Measurements from ENCODE around the gene HNRNPL.
"Not testable (repeated sequence)": the region's sequence is repeated elsewhere in the genome, so short reads cannot be mapped to it uniquely, and the experiment has no call there.

The HNRNPL gene

DNA sequence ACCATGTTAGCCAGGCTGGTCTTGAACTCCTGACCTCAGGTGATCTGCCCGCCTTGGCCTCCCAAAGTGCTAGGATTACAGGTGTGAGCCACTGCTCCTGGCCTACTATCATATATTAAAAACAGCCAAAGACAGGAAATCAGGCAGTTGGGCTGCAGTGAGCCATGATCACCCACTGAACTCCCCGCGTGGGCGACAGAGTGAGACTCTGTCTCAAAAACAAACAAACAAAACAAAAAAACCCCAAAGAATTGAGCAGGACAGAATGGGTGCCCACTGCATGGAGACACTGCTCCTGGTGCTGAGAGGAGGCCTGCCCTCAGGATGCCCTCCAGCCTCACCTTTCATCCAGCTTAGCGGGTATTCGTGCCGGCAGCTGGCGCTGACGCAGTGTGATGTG is 33.5 kb upstream of the HNRNPL start:
- Histone ChIP-seq H3K27me3 (ENCODE audit: control insufficient read depth, insufficient read depth, low read length, poor library complexity, severe bottlenecking) (no peaks in the 10 kb centered on the region), H3K27ac (ENCODE audit: insufficient read depth, low read depth, low read length, poor library complexity, severe bottlenecking) (no peak overlapping the region), H3K9me3 (ENCODE audit: control insufficient read depth, low read length) (no peaks in the 10 kb centered on the region), H3K36me3 (ENCODE audit: control insufficient read depth, insufficient read depth, low read length) (no peaks in the 10 kb centered on the region), H3K4me3 (ENCODE audit: insufficient read depth, low read depth, low read length) (no peak overlapping the region), H3K4me1 (ENCODE audit: control insufficient read depth, insufficient read depth, low read length) (peaks cover 5% of the 10 kb centered on the region)
- 93% methylated on average over 9 of the region's 9 CpGs for WGBS, 2 experiments

DNA sequence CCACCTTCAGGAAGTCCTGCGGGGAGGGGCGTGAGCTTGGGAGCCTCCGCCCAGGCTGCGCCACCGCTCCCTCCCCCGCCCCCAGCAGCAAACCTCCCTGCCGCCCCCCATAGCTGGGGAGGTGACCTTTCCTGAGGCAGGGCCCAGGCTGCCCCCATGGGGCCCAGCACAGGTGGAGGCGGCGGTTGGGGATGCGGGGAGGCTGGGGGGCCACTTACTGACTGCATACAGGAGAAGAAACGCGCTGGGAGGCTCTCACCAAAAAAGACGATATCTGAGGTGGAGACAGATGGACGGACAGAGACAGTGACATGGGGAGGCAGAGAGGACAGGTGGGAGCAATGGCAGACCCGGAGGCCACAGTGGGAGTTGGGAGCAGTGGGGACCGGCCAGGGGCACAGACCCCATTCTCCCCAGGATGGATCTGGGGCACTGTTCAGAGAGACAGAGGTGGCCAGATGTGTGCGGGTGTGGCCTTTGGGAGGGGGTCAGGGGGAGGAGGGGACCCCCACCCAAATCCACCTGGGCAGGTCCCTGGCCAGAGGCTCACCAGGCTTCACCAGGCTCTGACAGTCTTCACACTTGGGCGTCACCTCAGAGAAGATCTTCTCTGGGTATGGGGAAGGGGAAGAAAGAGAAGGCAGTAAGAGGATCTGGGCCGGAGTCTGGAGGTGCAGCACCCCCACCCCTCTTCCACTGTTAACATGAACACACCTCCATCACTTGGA is 31.3 kb upstream of the HNRNPL start:
- no peaks in the 10 kb centered on the region for H3K9me3 ChIP-seq (ENCODE audit: control insufficient read depth, low read length)
- 88 to 90% methylated on average over 17 to 19 of the region's 19 CpGs for WGBS, 2 experiments
- no peaks in the 10 kb centered on the region for H3K27me3 ChIP-seq (ENCODE audit: control insufficient read depth, insufficient read depth, low read length, poor library complexity, severe bottlenecking)
- H3K27ac ChIP-seq (ENCODE audit: insufficient read depth, low read depth, low read length, poor library complexity, severe bottlenecking): no peak overlapping the region
- H3K4me1 ChIP-seq (ENCODE audit: control insufficient read depth, insufficient read depth, low read length): peaks cover 9% of the 10 kb centered on the region
- H3K36me3 ChIP-seq (ENCODE audit: control insufficient read depth, insufficient read depth, low read length): no peaks in the 10 kb centered on the region
- H3K4me3 ChIP-seq (ENCODE audit: insufficient read depth, low read depth, low read length): no peak overlapping the region

DNA sequence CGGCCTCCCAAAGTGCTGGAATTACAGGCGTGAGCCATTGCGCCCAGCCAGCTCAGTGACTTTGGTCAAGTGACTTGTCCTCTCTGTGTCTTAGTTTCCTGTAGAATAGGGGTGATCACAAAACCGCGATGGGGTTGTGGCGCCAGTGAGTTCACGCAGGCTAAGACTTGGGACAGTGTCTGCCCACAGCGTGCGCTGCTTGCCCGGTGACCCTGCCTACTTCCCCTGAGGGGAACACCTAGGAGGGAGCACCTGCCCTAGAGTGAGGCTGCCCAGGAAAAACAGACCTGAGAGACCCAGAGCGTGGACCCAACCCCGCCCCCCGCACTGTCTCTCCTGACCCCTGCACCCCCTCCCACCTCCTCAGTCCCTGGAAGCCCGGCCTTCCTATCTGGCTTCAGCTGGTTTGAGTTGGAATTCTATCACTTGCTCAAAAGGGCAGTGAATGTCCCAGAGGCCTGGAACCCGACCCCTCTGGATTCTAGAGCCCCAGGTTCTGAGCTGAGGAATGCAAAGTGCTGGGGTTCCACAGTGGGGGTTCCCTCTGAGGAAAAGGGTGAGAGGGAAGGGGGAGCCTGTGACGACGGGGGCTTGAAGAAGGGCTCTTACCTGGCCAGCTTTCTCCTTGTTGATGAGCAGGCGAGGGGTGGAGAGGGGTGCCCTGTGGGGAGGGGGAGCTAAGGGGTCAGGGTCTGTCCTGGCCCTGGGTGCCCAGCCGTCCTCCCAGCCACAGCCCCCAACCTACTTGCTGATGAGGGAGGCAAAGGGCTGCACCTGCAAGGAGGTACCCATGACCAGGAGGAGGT is 30.5 kb upstream of the HNRNPL start:
- Histone ChIP-seq H3K4me3 (ENCODE audit: insufficient read depth, low read depth, low read length) (no peak overlapping the region), H3K9me3 (ENCODE audit: control insufficient read depth, low read length) (no peaks in the 10 kb centered on the region), H3K27me3 (ENCODE audit: control insufficient read depth, insufficient read depth, low read length, poor library complexity, severe bottlenecking) (no peaks in the 10 kb centered on the region), H3K36me3 (ENCODE audit: control insufficient read depth, insufficient read depth, low read length) (no peaks in the 10 kb centered on the region), H3K27ac (ENCODE audit: insufficient read depth, low read depth, low read length, poor library complexity, severe bottlenecking) (no peak overlapping the region), H3K4me1 (ENCODE audit: control insufficient read depth, insufficient read depth, low read length) (peaks cover 9% of the 10 kb centered on the region)
- WGBS, 2 experiments: 86 to 90% methylated on average over 19 of the region's 19 CpGs

DNA sequence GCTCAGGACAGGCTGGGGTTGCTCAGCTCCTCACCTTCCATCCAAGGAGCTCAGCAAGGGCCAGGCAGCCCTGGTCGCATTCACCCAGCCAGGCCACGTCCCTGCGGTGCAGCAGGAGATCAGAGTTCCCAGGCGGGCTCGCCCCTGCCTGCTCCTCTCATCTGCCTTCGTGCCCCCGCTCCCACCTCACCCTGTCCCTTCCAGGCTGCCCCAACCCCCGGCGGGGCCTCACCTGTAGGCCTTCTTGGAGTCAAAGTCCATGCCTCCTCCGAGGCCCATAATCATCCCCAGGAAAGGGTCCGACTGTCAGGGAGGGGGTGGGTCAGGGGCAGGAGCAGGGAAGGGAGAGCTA is 29.6 kb upstream of the HNRNPL start:
- H3K27me3 ChIP-seq (ENCODE audit: control insufficient read depth, insufficient read depth, low read length, poor library complexity, severe bottlenecking): no peaks in the 10 kb centered on the region
- H3K36me3 ChIP-seq (ENCODE audit: control insufficient read depth, insufficient read depth, low read length): no peaks in the 10 kb centered on the region
- H3K9me3 ChIP-seq (ENCODE audit: control insufficient read depth, low read length): no peaks in the 10 kb centered on the region
- peaks cover 9% of the 10 kb centered on the region for H3K4me1 ChIP-seq (ENCODE audit: control insufficient read depth, insufficient read depth, low read length)
- H3K27ac ChIP-seq (ENCODE audit: insufficient read depth, low read depth, low read length, poor library complexity, severe bottlenecking): no peak overlapping the region
- 87 to 92% methylated on average over 11 of the region's 11 CpGs for WGBS, 2 experiments
- H3K4me3 ChIP-seq (ENCODE audit: insufficient read depth, low read depth, low read length): no peak overlapping the region

DNA sequence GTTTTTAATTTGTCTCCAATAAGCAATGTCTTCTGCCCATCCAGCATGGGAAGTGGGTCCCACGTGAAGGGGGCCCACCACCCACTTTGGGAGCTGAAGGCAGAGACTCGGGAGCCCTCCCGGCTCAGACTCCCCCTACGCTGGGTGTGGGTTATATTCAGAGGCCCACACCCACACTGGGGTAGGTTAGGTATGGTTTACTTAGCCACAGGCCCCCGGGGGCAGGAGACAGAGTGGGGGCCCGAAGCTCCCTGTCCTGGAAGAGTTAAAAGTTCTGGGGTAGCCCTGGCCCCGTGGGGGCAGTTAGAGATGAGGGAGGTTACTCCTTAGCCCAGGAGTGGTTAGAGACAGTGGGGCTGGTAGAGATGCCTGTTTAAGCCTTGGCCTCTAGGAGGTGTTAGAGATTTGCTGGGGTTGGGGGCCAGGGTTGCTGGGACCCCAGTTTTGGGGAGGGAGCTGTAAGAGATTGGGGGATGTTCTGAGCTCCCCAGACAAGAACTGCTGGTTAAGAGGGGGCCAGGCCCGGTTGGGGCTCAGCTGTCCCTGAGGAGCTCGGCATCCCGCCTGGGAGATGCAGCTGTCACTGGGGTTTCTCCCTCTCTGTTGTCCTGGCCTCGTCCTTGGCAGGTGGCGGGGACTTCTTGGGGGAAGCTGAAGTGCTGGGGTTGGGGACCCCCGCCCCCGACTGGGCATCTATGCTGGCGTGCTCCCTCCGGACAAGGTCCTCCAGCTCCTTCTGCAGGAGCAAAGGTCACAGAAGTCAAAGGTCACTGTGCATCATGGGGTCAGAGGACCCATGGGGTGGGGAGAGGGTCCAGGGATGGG is 29.0 kb upstream of the HNRNPL start:
- Histone ChIP-seq H3K9me3 (ENCODE audit: control insufficient read depth, low read length) (no peaks in the 10 kb centered on the region), H3K27me3 (ENCODE audit: control insufficient read depth, insufficient read depth, low read length, poor library complexity, severe bottlenecking) (no peaks in the 10 kb centered on the region), H3K27ac (ENCODE audit: insufficient read depth, low read depth, low read length, poor library complexity, severe bottlenecking) (no peak overlapping the region), H3K4me1 (ENCODE audit: control insufficient read depth, insufficient read depth, low read length) (peaks cover 9% of the 10 kb centered on the region), H3K36me3 (ENCODE audit: control insufficient read depth, insufficient read depth, low read length) (no peaks in the 10 kb centered on the region), H3K4me3 (ENCODE audit: insufficient read depth, low read depth, low read length) (no peak overlapping the region)
- 90% methylated on average over 16 of the region's 16 CpGs for WGBS, 2 experiments

DNA sequence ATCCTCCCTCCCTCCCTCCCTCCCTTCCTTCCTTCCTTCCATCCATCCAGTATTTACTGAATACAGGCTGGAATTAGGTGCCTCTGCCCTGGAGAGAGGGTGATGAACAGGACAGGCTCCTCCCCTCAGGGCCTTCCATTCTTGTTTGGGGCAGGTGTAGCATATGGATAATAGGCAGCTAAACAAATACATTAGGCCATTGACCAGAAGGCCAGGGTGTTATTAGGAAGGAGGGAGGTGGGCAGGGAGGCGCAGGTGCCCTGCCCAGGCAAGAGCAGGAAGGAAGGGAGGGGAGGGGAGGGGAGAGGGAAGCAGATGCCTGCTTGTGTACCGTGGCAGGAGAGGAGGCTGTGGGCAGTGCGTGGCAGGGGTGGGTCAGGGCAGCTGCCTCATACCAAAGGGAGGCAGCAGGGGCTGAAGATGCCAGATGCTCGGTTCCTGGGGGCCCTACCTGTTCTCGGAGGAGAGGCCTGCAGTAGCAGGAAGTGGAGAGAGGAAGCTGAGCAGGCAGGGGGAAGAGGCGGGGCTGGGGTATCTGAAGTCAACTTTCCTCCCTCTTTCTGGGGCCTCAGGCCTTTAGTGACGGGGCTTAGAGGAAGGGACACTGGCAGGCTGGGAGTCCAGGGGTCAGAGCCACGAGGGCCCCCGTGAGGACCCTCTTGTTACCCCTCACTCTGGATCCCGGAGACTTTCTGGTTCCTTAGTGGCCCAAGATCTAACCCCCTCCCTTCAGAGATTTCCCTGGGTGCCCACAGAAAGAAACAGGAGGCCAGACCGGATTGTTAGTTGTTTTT is 28.2 kb upstream of the HNRNPL start, which contains the start of gene RINL:
Gene RINL, minus strand, starts transcription at position 495 of the 794 bp plus-strand sequence. CDS start 1,533 bp downstream, outside the sequence.
- Histone ChIP-seq H3K36me3 (ENCODE audit: control insufficient read depth, insufficient read depth, low read length) (no peaks in the 10 kb centered on the region), H3K9me3 (ENCODE audit: control insufficient read depth, low read length) (no peaks in the 10 kb centered on the region), H3K4me1 (ENCODE audit: control insufficient read depth, insufficient read depth, low read length) (peaks cover 9% of the 10 kb centered on the region), H3K27ac (ENCODE audit: insufficient read depth, low read depth, low read length, poor library complexity, severe bottlenecking) (no peak within 1 kb of the TSS), H3K4me3 (ENCODE audit: insufficient read depth, low read depth, low read length) (no peak within 1 kb of the TSS), H3K27me3 (ENCODE audit: control insufficient read depth, insufficient read depth, low read length, poor library complexity, severe bottlenecking) (no peaks in the 10 kb centered on the region)
- 79 to 82% methylated on average over 11 of the region's 11 CpGs for WGBS, 2 experiments

DNA sequence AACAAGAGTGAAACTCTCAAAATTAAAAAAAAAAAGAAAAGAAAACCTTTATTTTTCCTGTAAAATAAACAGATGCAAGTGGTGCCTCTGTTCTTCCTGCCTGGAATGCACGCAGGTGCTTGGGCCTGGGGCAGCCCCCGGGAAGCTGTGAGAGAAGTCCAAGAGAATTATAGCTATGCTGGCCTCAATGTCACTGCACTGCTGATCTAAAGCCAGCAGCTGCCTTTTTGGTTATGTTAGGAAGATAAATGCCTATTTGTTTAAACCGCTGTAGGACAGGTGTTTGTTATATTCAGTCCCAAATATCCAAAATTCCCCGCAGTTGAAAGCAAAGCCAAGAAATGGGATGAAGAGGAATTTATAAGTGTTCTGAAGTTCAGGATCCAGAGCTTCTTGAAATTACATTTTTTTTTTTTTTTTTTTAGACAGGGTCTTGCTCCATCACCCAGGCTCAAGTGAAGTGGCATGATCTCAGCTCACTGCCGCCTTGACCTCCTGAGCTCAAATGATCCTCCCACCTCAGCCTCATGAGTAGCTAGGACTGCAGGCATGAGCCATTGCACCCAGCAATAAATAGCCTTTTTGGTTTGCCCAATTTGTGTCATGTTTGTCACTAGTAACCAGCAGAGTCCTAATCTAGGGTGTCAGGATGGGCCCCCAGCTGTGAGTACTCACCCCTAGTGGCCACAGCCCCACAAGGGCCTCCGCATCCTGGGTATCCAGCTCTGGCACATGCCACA is 26.0 kb upstream of the HNRNPL start:
- H3K4me3 ChIP-seq (ENCODE audit: insufficient read depth, low read depth, low read length): no peak overlapping the region
- no peaks in the 10 kb centered on the region for H3K36me3 ChIP-seq (ENCODE audit: control insufficient read depth, insufficient read depth, low read length)
- H3K9me3 ChIP-seq (ENCODE audit: control insufficient read depth, low read length): no peaks in the 10 kb centered on the region
- peaks cover under 1% of the 10 kb centered on the region for H3K27me3 ChIP-seq (ENCODE audit: control insufficient read depth, insufficient read depth, low read length, poor library complexity, severe bottlenecking)
- H3K4me1 ChIP-seq (ENCODE audit: control insufficient read depth, insufficient read depth, low read length): peaks cover 9% of the 10 kb centered on the region
- H3K27ac ChIP-seq (ENCODE audit: insufficient read depth, low read depth, low read length, poor library complexity, severe bottlenecking): no peak overlapping the region
- WGBS, 2 experiments: 84 to 87% methylated on average over 5 to 6 of the region's 6 CpGs

DNA sequence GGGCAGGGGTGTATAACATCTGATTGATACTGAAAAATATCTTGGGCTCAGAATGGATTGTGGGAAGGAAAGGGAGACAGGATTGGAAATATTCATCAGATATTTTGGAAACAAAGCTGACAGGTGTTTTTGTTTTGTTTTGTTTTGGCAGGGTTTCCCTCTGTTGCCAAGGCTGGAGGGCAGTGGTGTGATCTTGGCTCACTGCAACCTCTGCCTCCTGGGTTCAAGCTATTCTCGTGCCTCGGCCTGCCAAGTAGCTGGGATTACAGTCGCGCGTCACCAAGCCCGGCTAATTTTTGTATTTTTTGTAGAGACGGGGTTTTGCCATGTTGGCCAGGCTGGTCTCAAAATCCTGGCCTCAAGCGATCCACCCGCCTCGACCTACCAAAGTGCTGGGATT is 23.6 kb upstream of the HNRNPL start:
- not testable (repeated sequence) for H3K9me3 ChIP-seq (ENCODE audit: control insufficient read depth, low read length); H3K4me1 ChIP-seq (ENCODE audit: control insufficient read depth, insufficient read depth, low read length); H3K27ac ChIP-seq (ENCODE audit: insufficient read depth, low read depth, low read length, poor library complexity, severe bottlenecking); H3K4me3 ChIP-seq (ENCODE audit: insufficient read depth, low read depth, low read length); H3K36me3 ChIP-seq (ENCODE audit: control insufficient read depth, insufficient read depth, low read length)
- 94% methylated on average over 10 of the region's 10 CpGs for WGBS, 2 experiments
- peaks cover 16% of the 10 kb centered on the region for H3K27me3 ChIP-seq (ENCODE audit: control insufficient read depth, insufficient read depth, low read length, poor library complexity, severe bottlenecking)

DNA sequence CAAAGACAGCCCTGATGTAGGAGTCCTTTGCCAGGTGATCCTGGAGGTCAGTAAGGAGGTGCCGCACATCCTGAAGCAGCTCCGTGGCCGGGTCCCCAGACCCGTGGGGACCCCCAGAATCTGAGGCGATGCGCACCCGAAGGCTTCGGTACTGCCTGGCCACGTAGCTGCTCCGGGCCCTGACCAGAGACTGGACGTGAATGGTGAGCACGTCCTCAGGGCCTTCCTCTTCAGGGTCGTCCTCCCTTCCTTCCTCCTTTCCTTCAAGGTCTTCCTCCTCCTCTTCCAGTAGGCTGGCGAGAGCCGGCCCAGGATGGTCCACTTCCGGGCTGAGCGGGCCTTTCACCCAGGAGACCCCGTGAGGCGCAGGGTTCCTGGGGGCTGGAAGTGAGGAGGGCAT is 20.8 kb upstream of the HNRNPL start:
- Histone ChIP-seq H3K27ac (ENCODE audit: insufficient read depth, low read depth, low read length, poor library complexity, severe bottlenecking) (no peak overlapping the region), H3K9me3 (ENCODE audit: control insufficient read depth, low read length) (no peaks in the 10 kb centered on the region), H3K4me1 (ENCODE audit: control insufficient read depth, insufficient read depth, low read length) (no peaks in the 10 kb centered on the region), H3K36me3 (ENCODE audit: control insufficient read depth, insufficient read depth, low read length) (no peaks in the 10 kb centered on the region), H3K27me3 (ENCODE audit: control insufficient read depth, insufficient read depth, low read length, poor library complexity, severe bottlenecking) (peaks cover 16% of the 10 kb centered on the region), H3K4me3 (ENCODE audit: insufficient read depth, low read depth, low read length) (no peak overlapping the region)
- WGBS, 2 experiments: 92 to 93% methylated on average over 19 of the region's 19 CpGs
